Measurements from ENCODE around the gene MAFG. TPM values are rescaled to one million over a fixed set of nuclear protein-coding genes. Genes with fewer than 3 reads are reported as not detected.

MAFG gene
- total RNA-seq, 1 donor: 32.6 TPM

DNA sequence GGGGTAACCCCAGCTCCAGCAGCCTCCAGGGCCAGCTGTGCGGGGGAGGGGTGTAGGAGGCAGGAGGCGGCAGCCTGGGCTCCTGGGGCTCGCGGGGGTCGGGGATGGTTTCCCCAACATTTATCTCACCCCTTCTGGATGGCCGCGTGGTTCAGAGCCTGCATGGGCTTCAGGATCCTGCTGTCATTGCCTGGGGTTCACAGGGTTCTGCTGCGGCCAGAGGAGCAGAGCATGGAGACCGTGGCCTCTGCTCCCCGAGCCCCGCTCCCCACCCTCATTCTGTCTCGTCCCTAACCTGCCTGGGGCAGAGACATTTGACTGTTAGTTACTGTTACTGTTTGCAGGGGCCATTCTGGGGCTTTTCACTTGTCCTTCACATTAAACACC, 14.6 kb upstream of the MAFG start:
- Histone ChIP-seq H4K20me1 (ENCODE audit: insufficient read depth, low read length) (no peaks in the 10 kb centered on the region), H3K4me3 (ENCODE audit: insufficient read depth, low read length) (no peak overlapping the region), H3K4me2 (ENCODE audit: insufficient read depth, low read length) (no peak overlapping the region), H3K27ac (ENCODE audit: low read depth, low read length) (no peak overlapping the region), H3K79me2 (ENCODE audit: insufficient read depth, low read length) (no peaks in the 10 kb centered on the region), H3K36me3 (ENCODE audit: insufficient read depth, low read length) (no peaks in the 10 kb centered on the region), H2AFZ (ENCODE audit: low read length) (no peak overlapping the region), H3K27me3 (ENCODE audit: insufficient read depth, low read length) (peaks cover 7% of the 10 kb centered on the region), H3K4me1 (ENCODE audit: insufficient read depth, low read length) (no peaks in the 10 kb centered on the region), H3K9me3 (ENCODE audit: low read depth, low read length) (no peaks in the 10 kb centered on the region)
- TF ChIP-seq, protein P1, sequence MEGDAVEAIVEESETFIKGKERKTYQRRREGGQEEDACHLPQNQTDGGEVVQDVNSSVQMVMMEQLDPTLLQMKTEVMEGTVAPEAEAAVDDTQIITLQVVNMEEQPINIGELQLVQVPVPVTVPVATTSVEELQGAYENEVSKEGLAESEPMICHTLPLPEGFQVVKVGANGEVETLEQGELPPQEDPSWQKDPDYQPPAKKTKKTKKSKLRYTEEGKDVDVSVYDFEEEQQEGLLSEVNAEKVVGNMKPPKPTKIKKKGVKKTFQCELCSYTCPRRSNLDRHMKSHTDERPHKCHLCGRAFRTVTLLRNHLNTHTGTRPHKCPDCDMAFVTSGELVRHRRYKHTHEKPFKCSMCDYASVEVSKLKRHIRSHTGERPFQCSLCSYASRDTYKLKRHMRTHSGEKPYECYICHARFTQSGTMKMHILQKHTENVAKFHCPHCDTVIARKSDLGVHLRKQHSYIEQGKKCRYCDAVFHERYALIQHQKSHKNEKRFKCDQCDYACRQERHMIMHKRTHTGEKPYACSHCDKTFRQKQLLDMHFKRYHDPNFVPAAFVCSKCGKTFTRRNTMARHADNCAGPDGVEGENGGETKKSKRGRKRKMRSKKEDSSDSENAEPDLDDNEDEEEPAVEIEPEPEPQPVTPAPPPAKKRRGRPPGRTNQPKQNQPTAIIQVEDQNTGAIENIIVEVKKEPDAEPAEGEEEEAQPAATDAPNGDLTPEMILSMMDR (IDR thresholded peaks at IDR 0.05; ENCODE audit: extremely low read depth, low read depth, low read length): no peak
- DNase-seq (ENCODE audit: insufficient read length, low spot score, missing footprints): no peak

- Histone ChIP-seq H3K27me3 (ENCODE audit: insufficient read depth, low read length) (peaks cover 7% of the 10 kb centered on the region), H3K4me2 (ENCODE audit: insufficient read depth, low read length) (no peak overlapping the region), H3K79me2 (ENCODE audit: insufficient read depth, low read length) (peaks cover 3% of the 10 kb centered on the region), H4K20me1 (ENCODE audit: insufficient read depth, low read length) (no peaks in the 10 kb centered on the region), H3K27ac (ENCODE audit: low read depth, low read length) (no peak overlapping the region), H2AFZ (ENCODE audit: low read length) (no peak overlapping the region), H3K4me3 (ENCODE audit: insufficient read depth, low read length) (no peak overlapping the region), H3K9me3 (ENCODE audit: low read depth, low read length) (no peaks in the 10 kb centered on the region), H3K4me1 (ENCODE audit: insufficient read depth, low read length) (peaks cover 3% of the 10 kb centered on the region), H3K36me3 (ENCODE audit: insufficient read depth, low read length) (no peaks in the 10 kb centered on the region)
- DNase-seq (ENCODE audit: insufficient read length, low spot score, missing footprints): no peak
- TF ChIP-seq, protein P1 (IDR thresholded peaks at IDR 0.05; ENCODE audit: extremely low read depth, low read depth, low read length): no peak
Observed at GRCh38 chr17:81941484-81942166, 14.1 kb upstream of the MAFG start.

- Histone ChIP-seq H3K4me1 (ENCODE audit: insufficient read depth, low read length) (peaks cover 6% of the 10 kb centered on the region), H3K4me2 (ENCODE audit: insufficient read depth, low read length) (no peak overlapping the region), H2AFZ (ENCODE audit: low read length) (no peak overlapping the region), H3K9me3 (ENCODE audit: low read depth, low read length) (no peaks in the 10 kb centered on the region), H3K4me3 (ENCODE audit: insufficient read depth, low read length) (no peak overlapping the region), H3K27me3 (ENCODE audit: insufficient read depth, low read length) (peaks cover 7% of the 10 kb centered on the region), H4K20me1 (ENCODE audit: insufficient read depth, low read length) (no peaks in the 10 kb centered on the region), H3K79me2 (ENCODE audit: insufficient read depth, low read length) (peaks cover 6% of the 10 kb centered on the region), H3K36me3 (ENCODE audit: insufficient read depth, low read length) (no peaks in the 10 kb centered on the region), H3K27ac (ENCODE audit: low read depth, low read length) (no peak overlapping the region)
- DNase-seq (ENCODE audit: insufficient read length, low spot score, missing footprints): no peak
- TF ChIP-seq, protein P1 (IDR thresholded peaks at IDR 0.05; ENCODE audit: extremely low read depth, low read depth, low read length): no peak
Observed at GRCh38 chr17:81940538-81941483, 13.3 kb upstream of the MAFG start.

GRCh38 chr17:81939881-81940385, 12.4 kb upstream of the MAFG start:
- TF ChIP-seq, protein P1 (IDR thresholded peaks at IDR 0.05; ENCODE audit: extremely low read depth, low read depth, low read length): no peak
- Histone ChIP-seq H3K4me1 (ENCODE audit: insufficient read depth, low read length) (peaks cover 6% of the 10 kb centered on the region), H3K4me3 (ENCODE audit: insufficient read depth, low read length) (no peak overlapping the region), H3K79me2 (ENCODE audit: insufficient read depth, low read length) (peaks cover 6% of the 10 kb centered on the region), H3K27ac (ENCODE audit: low read depth, low read length) (no peak overlapping the region), H3K4me2 (ENCODE audit: insufficient read depth, low read length) (peak overlapping the region; percentile 29), H2AFZ (ENCODE audit: low read length) (peak overlapping the region; percentile 37), H3K36me3 (ENCODE audit: insufficient read depth, low read length) (peaks cover under 1% of the 10 kb centered on the region), H3K27me3 (ENCODE audit: insufficient read depth, low read length) (peaks cover 7% of the 10 kb centered on the region), H3K9me3 (ENCODE audit: low read depth, low read length) (no peaks in the 10 kb centered on the region), H4K20me1 (ENCODE audit: insufficient read depth, low read length) (peaks cover 5% of the 10 kb centered on the region)
- DNase-seq (ENCODE audit: insufficient read length, low spot score, missing footprints): no peak
